ENCODE data around the gene TTC24.
"Not testable (repeated sequence)": the region's sequence is repeated elsewhere in the genome, so short reads cannot be mapped to it uniquely, and the experiment has no call there.

The TTC24 gene

GRCh38 chr1:156590326-156591180, 11.0 kb downstream of the TTC24 start:
- DNase-seq: no peak

GRCh38 chr1:156591181-156591431, 11.6 kb downstream of the TTC24 start:
- no peak for DNase-seq

- peak; percentile 72 for DNase-seq
Measured at GRCh38 chr1:156591432-156592157, 12.1 kb downstream of the TTC24 start, which contains the start of gene NAXE. Gene NAXE (plus strand): TSS chr1:156591776. CDS start chr1:156591805, 29 bp downstream.

- no peak for DNase-seq
Measured at GRCh38 chr1:156592158-156592909, 12.8 kb downstream of the TTC24 start.

GRCh38 chr1:156592910-156593660, 13.6 kb downstream of the TTC24 start:
- DNase-seq: no peak

GRCh38 chr1:156593661-156593989, 14.1 kb downstream of the TTC24 start:
- no peak for DNase-seq

GRCh38 chr1:156594190-156594589, 14.7 kb downstream of the TTC24 start:
- no peak for DNase-seq

GRCh38 chr1:156595016-156595415, 15.5 kb downstream of the TTC24 start:
- no peak for DNase-seq

- no peak for DNase-seq
Measured at GRCh38 chr1:156596426-156596825, 16.9 kb downstream of the TTC24 start.

GRCh38 chr1:156598125-156598524, 18.6 kb downstream of the TTC24 start:
- DNase-seq: no peak

GRCh38 chr1:156598731-156599432, 19.4 kb downstream of the TTC24 start:
- DNase-seq: no peak

GRCh38 chr1:156599811-156600210, 20.3 kb downstream of the TTC24 start:
- DNase-seq: peak; percentile 72

GRCh38 chr1:156600733-156601121, 21.2 kb downstream of the TTC24 start:
- no peak for DNase-seq

GRCh38 chr1:156601122-156601830, 21.8 kb downstream of the TTC24 start, which contains the start of gene GPATCH4:
Gene GPATCH4 (minus strand): TSS chr1:156601479.
- DNase-seq: peak; percentile 84

- no peak for DNase-seq
Measured at GRCh38 chr1:156601892-156602291, 22.4 kb downstream of the TTC24 start.

- DNase-seq: peak; percentile 60
Measured at GRCh38 chr1:156602557-156602993, 23.1 kb downstream of the TTC24 start.

- not testable (repeated sequence) for DNase-seq
Measured at GRCh38 chr1:156607344-156607743, 27.8 kb downstream of the TTC24 start.

GRCh38 chr1:156608036-156608674, 28.6 kb downstream of the TTC24 start:
- DNase-seq: peak; percentile 79

GRCh38 chr1:156608981-156609380, 29.5 kb downstream of the TTC24 start:
- DNase-seq: peak; percentile 53

- DNase-seq: not testable (repeated sequence)
Measured at GRCh38 chr1:156610072-156610471, 30.5 kb downstream of the TTC24 start.

GRCh38 chr1:156612666-156613065, 33.1 kb downstream of the TTC24 start:
- DNase-seq: no peak
